ENCODE results near the gene CPSF4. TPM values are rescaled to one million over a fixed set of nuclear protein-coding genes. Genes with fewer than 3 reads are reported as not detected.

The CPSF4 gene
- total RNA-seq (10 to 100 TPM; 25.9 to 34.2 TPM), polyA plus RNA-seq (ENCODE audit: insufficient read length in 6 of 6) (10 to 100 TPM; 30.7 to 43.3 (median 33.0) TPM)
- long read RNA-seq, donor 1, transcript CPSF4-204 (8 exons, 1,738 nt) = major isoform, 7 of 623 reads
- long read RNA-seq, donor 1, partial matches to known transcripts = 196 of 623 reads
- long read RNA-seq, donor 1, other reads (novel, unspliced or antisense) = 418 of 623 reads
- long read RNA-seq, donor 2, transcript CPSF4-201 (8 exons, 1,691 nt) = major isoform, 5 of 519 reads
- long read RNA-seq, donor 2, partial matches to known transcripts = 373 of 519 reads
- long read RNA-seq, donor 2, other reads (novel, unspliced or antisense) = 137 of 519 reads
- long read RNA-seq, donor 3, transcript CPSF4-201 (8 exons, 1,691 nt) = major isoform, 5 of 449 reads
- long read RNA-seq, donor 3, partial matches to known transcripts = 279 of 449 reads
- long read RNA-seq, donor 3, other reads (novel, unspliced or antisense) = 163 of 449 reads
- long read RNA-seq, donor 4, partial matches to known transcripts = 1 of 6 reads
- long read RNA-seq, donor 4, other reads (novel, unspliced or antisense) = 1 of 6 reads
- long read RNA-seq, donor 5, transcript CPSF4-201 (8 exons, 1,691 nt) = minor isoform, 5 of 468 reads
- long read RNA-seq, donor 5, transcript CPSF4-204 (8 exons, 1,738 nt) = major isoform, 6 of 468 reads
- long read RNA-seq, donor 5, partial matches to known transcripts = 312 of 468 reads
- long read RNA-seq, donor 5, other reads (novel, unspliced or antisense) = 144 of 468 reads
- long read RNA-seq, donor 6, partial matches to known transcripts = 185 of 520 reads
- long read RNA-seq, donor 6, other reads (novel, unspliced or antisense) = 332 of 520 reads
- long read RNA-seq, donor 7, partial matches to known transcripts = 100 of 345 reads
- long read RNA-seq, donor 7, other reads (novel, unspliced or antisense) = 241 of 345 reads
- long read RNA-seq, donor 8, transcript CPSF4-201 (8 exons, 1,691 nt) = major isoform, 5 of 14 reads
- long read RNA-seq, donor 8, partial matches to known transcripts = 6 of 14 reads
- long read RNA-seq, donor 8, other reads (novel, unspliced or antisense) = 0 of 14 reads
- long read RNA-seq, donor 9 = 0 reads
- long read RNA-seq, donor 10, partial matches to known transcripts = 1 of 3 reads
- long read RNA-seq, donor 10, other reads (novel, unspliced or antisense) = 2 of 3 reads
- long read RNA-seq, donor 11, transcript CPSF4-201 (8 exons, 1,691 nt) = major isoform, 8 of 851 reads
- long read RNA-seq, donor 11, partial matches to known transcripts = 306 of 851 reads
- long read RNA-seq, donor 11, other reads (novel, unspliced or antisense) = 533 of 851 reads
- long read RNA-seq, donor 12, transcript CPSF4-204 (8 exons, 1,738 nt) = major isoform, 5 of 8 reads
- long read RNA-seq, donor 12, partial matches to known transcripts = 0 of 8 reads
- long read RNA-seq, donor 12, other reads (novel, unspliced or antisense) = 0 of 8 reads

GRCh38 chr7:99438573-99439480 lies at the start of gene CPSF4, which contains the start of gene PTCD1:
TSS of gene CPSF4 (plus strand) at chr7:99438943. CDS start at chr7:99439083, 140 bp downstream.
TSS of gene PTCD1 (minus strand) at chr7:99438798. CDS start at chr7:99435242, 3,556 bp downstream.
- TF ChIP-seq, protein P1, sequence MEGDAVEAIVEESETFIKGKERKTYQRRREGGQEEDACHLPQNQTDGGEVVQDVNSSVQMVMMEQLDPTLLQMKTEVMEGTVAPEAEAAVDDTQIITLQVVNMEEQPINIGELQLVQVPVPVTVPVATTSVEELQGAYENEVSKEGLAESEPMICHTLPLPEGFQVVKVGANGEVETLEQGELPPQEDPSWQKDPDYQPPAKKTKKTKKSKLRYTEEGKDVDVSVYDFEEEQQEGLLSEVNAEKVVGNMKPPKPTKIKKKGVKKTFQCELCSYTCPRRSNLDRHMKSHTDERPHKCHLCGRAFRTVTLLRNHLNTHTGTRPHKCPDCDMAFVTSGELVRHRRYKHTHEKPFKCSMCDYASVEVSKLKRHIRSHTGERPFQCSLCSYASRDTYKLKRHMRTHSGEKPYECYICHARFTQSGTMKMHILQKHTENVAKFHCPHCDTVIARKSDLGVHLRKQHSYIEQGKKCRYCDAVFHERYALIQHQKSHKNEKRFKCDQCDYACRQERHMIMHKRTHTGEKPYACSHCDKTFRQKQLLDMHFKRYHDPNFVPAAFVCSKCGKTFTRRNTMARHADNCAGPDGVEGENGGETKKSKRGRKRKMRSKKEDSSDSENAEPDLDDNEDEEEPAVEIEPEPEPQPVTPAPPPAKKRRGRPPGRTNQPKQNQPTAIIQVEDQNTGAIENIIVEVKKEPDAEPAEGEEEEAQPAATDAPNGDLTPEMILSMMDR (IDR thresholded peaks at IDR 0.05) = no peak
- Histone ChIP-seq H3K27me3 (no peaks in the 10 kb centered on the region), H3K9me3 (no peaks in the 10 kb centered on the region), H3K4me3 (peak within 1 kb of the TSS; percentile 91 to 99), H3K36me3 (peaks cover 0 to 36% of the 10 kb centered on the region in 2 donors), H3K4me1 (peaks cover 10 to 40% of the 10 kb centered on the region in 2 donors), H3K27ac (peak within 1 kb of the TSS; percentile 74 to 83)
- intact Hi-C loops (cut with DNase I) = no loop called here
- ATAC-seq (peak; percentile 98), DNase-seq (peak; percentile 89 to 99 (median 96))

GRCh38 chr7:99389772-99390171 lies 49.0 kb upstream of the CPSF4 start:
- H3K9me3 ChIP-seq = no peaks in the 10 kb centered on the region
- H3K4me1 ChIP-seq = peaks cover 16 to 49% of the 10 kb centered on the region in 2 donors
- ATAC-seq (no peak), DNase-seq (peak in 1 of 4 donors; percentile 74)
- H3K36me3 ChIP-seq = peaks cover 0 to 96% of the 10 kb centered on the region in 2 donors
- TF ChIP-seq, protein P1 (IDR thresholded peaks at IDR 0.05) = no peak
- no peak overlapping the region for H3K4me3 ChIP-seq
- H3K27me3 ChIP-seq = no peaks in the 10 kb centered on the region
- H3K27ac ChIP-seq = no peak overlapping the region
- intact Hi-C loops (cut with DNase I) = no loop called here

DNA sequence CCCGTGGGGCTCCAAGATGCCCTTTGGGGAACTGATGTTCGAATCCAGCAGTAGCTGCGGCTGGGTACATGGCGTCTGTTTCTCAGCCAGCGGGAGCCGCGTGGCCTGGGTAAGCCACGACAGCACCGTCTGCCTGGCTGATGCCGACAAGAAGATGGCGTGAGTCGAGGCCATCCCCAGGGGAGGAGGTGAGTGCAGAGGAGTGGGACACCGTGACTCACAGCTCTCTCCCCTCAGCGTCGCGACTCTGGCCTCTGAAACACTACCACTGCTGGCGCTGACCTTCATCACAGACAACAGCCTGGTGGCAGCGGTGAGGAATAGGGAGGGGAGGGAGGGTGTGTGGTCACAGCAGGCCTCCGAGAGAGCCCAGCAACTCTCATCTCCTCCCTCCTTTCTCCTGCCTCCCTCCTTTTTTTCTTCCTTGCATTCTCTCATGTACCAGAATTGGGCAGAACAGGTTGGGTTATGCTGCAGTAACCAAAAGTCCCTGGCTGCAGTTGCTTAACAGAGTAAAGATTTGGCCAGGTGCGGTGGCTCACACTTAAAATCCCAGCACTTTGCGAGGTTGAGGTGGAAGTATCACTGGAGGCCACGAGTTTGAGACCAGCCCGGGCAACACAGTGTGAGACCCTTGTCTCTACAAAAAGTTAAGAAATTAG lies 47.7 kb upstream of the CPSF4 start:
- ATAC-seq (no peak), DNase-seq (peak in 1 of 4 donors; percentile 73)
- intact Hi-C loops (cut with DNase I) = no loop called here
- Histone ChIP-seq H3K4me3 (no peak overlapping the region), H3K36me3 (peaks cover 0 to 100% of the 10 kb centered on the region in 2 donors), H3K9me3 (no peaks in the 10 kb centered on the region), H3K27ac (no peak overlapping the region), H3K4me1 (peaks cover 16 to 38% of the 10 kb centered on the region in 2 donors), H3K27me3 (no peaks in the 10 kb centered on the region)
- TF ChIP-seq, protein P1 (IDR thresholded peaks at IDR 0.05) = no peak
